Endothelial cell of umbilical vein (primary cell): ENCODE data around the gene WIPF3. TPM values are rescaled to one million over a fixed set of nuclear protein-coding genes. Genes with fewer than 3 reads are reported as not detected.

ENCODE experiments used
- BruUV-seq: library from RNA; stranded (reverse); fragments of 400-500 nt; replicated peaks from 2 replicates; lab custom pipeline; 2021; lab: Mats Ljungman, UMichigan
- CTCF ChIA-PET: fragments of 300-600, 350-600 bp; sonication (Branson Sonifier 250); formaldehyde crosslinking; loops from one replicate; lab custom pipeline; 2021; ENCODE audit warnings: antibody characterized with exemption, inconsistent platforms; lab: Charles Lee
- POLR2A ChIA-PET: fragments of 300-600, 350-600 bp; sonication (Branson Sonifier 250); formaldehyde crosslinking; loops from one replicate; lab custom pipeline; 2021; ENCODE audit warnings: antibody characterized with exemption, inconsistent platforms; lab: Charles Lee
- DNase-seq: peaks from one replicate; pipeline ENCODE4 v3.0.0-alpha.2; 2011; ENCODE audit warnings: low read depth, low spot score
- FAIRE-seq: peaks from 2 replicates; lab custom pipeline; 2011; peaks lifted over from hg19 to GRCh38; lab: Jason Lieb, UNC
- H2AFZ ChIP-seq: 2 replicates; pipeline ENCODE4 v1.6.0; 2012; ENCODE audit warnings: low read depth, low read length, control low read depth, inconsistent platforms
- H3K27ac ChIP-seq: 2 replicates; pipeline ENCODE4 v1.5.1; 2011; ENCODE audit warnings: low read depth, mild to moderate bottlenecking, control low read depth, low read length, moderate library complexity; ENCODE audit not compliant: insufficient read depth
- H3K27me3 ChIP-seq, 2 experiments: 2 replicates each; pipeline versions ENCODE4 v1.6.0 to v1.6.1; 2011; ENCODE audit warnings: low read length in 2 of 2, mixed read lengths in 1 of 2; ENCODE audit not compliant: control insufficient read depth in 2 of 2, insufficient read depth in 2 of 2
- H3K36me3 ChIP-seq, 2 experiments: 2 replicates in 1 of 2; 3 replicates in 1 of 2; pipeline ENCODE4 v1.5.1; 2011; ENCODE audit warnings: low read length in 2 of 2, mild to moderate bottlenecking in 1 of 2, moderate library complexity in 1 of 2; ENCODE audit not compliant: control insufficient read depth in 2 of 2, insufficient read depth in 2 of 2; ENCODE audit errors: extremely low read depth in 1 of 2
- H3K4me1 ChIP-seq: 3 replicates; pipeline ENCODE4 v1.5.1; 2011; ENCODE audit warnings: mild to moderate bottlenecking, low read length; ENCODE audit not compliant: control insufficient read depth, insufficient read depth; ENCODE audit errors: extremely low read depth
- H3K4me2 ChIP-seq: 2 replicates; pipeline ENCODE4 v1.6.1; 2011; ENCODE audit warnings: low read length, control low read depth, mixed read lengths; ENCODE audit not compliant: insufficient read depth
- H3K4me3 ChIP-seq, 3 experiments: fragments of 200-600 bp in 1 of 3; sonication (generic), shearing (Covaris generic) in 1 of 3; replicated peaks in 1 of 3; 2 replicates each; pipeline ENCODE4 v1.5.1; 2011 to 2016; ENCODE audit warnings: control low read depth in 3 of 3, low read length in 3 of 3, mild to moderate bottlenecking in 2 of 3, inconsistent platforms in 1 of 3, low read depth in 1 of 3, moderate library complexity in 1 of 3; ENCODE audit not compliant: insufficient read depth in 1 of 3
- H3K79me2 ChIP-seq: 2 replicates; pipeline ENCODE4 v1.6.0; 2012; ENCODE audit warnings: low read length, inconsistent platforms; ENCODE audit not compliant: control insufficient read depth, insufficient read depth
- H3K9ac ChIP-seq: replicated peaks from 2 replicates; pipeline ENCODE3; 2011; ENCODE audit warnings: low read length, control low read depth; ENCODE audit not compliant: insufficient read depth; ENCODE audit errors: extremely low read depth
- H3K9me1 ChIP-seq: replicated peaks from 3 replicates; pipeline ENCODE4 v1.6.0; 2011; ENCODE audit warnings: mild to moderate bottlenecking, low read length; ENCODE audit not compliant: control insufficient read depth, insufficient read depth; ENCODE audit errors: extremely low read depth
- H3K9me3 ChIP-seq: replicated peaks from 2 replicates; pipeline ENCODE4 v1.5.1; 2012; ENCODE audit warnings: low read length, inconsistent platforms; ENCODE audit not compliant: control insufficient read depth, insufficient read depth
- H4K20me1 ChIP-seq: replicated peaks from 2 replicates; pipeline ENCODE3; 2011; ENCODE audit warnings: mild to moderate bottlenecking, low read length; ENCODE audit not compliant: control insufficient read depth, insufficient read depth; ENCODE audit errors: extremely low read depth
- CTCF ChIP-seq, 2 donors: IDR thresholded peaks; 1 replicate in 1 of 2; 2 replicates in 1 of 2; pipeline ENCODE4 v1.5.1; 2011; ENCODE audit warnings: low read length in 2 of 2, mild to moderate bottlenecking in 2 of 2, moderate library complexity in 2 of 2, control low read depth in 1 of 2, inconsistent platforms in 1 of 2, low read depth in 1 of 2; ENCODE audit not compliant: insufficient read depth in 1 of 2; ENCODE audit errors: extremely low read depth in 1 of 2
- EZH2 ChIP-seq: IDR thresholded peaks from 2 replicates; pipeline ENCODE4 v1.6.1; 2012; ENCODE audit warnings: borderline replicate concordance, low read depth, mild to moderate bottlenecking, moderate library complexity, low read length, inconsistent platforms; ENCODE audit not compliant: severe bottlenecking
- GATA2 ChIP-seq: IDR thresholded peaks from 2 replicates; pipeline ENCODE4 v1.7.0; 2011; ENCODE audit warnings: low read depth, mild to moderate bottlenecking, moderate library complexity, mixed read lengths, low read length; ENCODE audit not compliant: insufficient read length, insufficient read depth
- JUN ChIP-seq: IDR thresholded peaks from 2 replicates; pipeline ENCODE4 v1.6.1; 2011; ENCODE audit warnings: borderline replicate concordance, low read depth; ENCODE audit not compliant: insufficient read length, insufficient read depth
- MYC ChIP-seq: IDR thresholded peaks from one replicate; pipeline ENCODE4 v1.6.1; 2011; ENCODE audit warnings: mild to moderate bottlenecking, low read depth, low read length
- POLR2A ChIP-seq: IDR thresholded peaks from 2 replicates; pipeline ENCODE4 v1.6.1; 2012; ENCODE audit warnings: low read depth, mild to moderate bottlenecking, control low read depth, low read length
- POLR2AphosphoS5 ChIP-seq: IDR thresholded peaks from 2 replicates; pipeline ENCODE4 v1.6.1; 2012; ENCODE audit warnings: low read depth, mild to moderate bottlenecking, control low read depth, low read length, moderate library complexity; ENCODE audit not compliant: insufficient read depth
- dilution Hi-C: fragments of 300-500 bp; cut with MboI; formaldehyde crosslinking; loops from one replicate; pipeline ENCODE4 v1.15.0; 2019; ENCODE audit warnings: low sequenced_read_pairs; ENCODE audit not compliant: extremely low pct_ligation_motif_present
- intact Hi-C: fragments of 100-400 bp; cut with micrococcal nuclease; formaldehyde crosslinking; loops from one replicate; pipeline ENCODE4 v1.10.0; 2022
- polyA plus RNA-seq, 4 experiments: library from polyadenylated mRNA; depleted of rRNA in 3 of 4; stranded (reverse) in 3 of 4; unstranded in 1 of 4; fragments of >200 nt; gene quantifications; 2 replicates each; pipeline versions ENCODE4 v1.2.1 to v1.2.3, GENCODE V29; 2011 to 2012; ENCODE audit warnings: missing spikeins in 1 of 4
- total RNA-seq: library from RNA; stranded (reverse); gene quantifications from 2 replicates; pipeline ENCODE4 v1.2.3, GENCODE V29; 2021
- TF ChIP-seq, protein P1 (sequence below): IDR thresholded peaks from 2 replicates; pipeline ENCODE4 v1.6.1; 2011; ENCODE audit not compliant: insufficient read depth, insufficient read length

WIPF3 gene
- total and polyA plus RNA-seq, 2 donors (not counting 3 experiments of a cell fraction or from before 2014, with no cell fraction given) = 0.01 to 0.35 TPM

DNA sequence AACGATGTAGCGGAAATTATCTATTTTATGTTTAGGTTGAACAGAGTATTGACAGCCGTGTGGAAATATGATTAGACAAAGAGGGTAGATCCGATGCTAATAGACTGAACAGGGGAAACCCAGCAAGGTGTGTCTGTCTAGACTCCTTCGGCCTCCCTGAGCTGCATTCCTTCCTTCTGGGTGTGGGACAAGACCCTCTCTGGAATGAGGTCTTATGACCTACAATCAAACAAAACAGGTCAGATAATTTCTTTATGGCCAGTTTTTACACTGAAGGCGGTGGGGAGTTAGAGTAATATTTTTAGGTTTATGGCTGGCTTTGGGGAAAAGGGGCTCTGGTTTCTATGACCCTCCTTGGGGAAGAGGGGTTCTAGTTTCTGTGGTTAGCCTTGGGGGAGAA is 41.2 kb downstream of the WIPF3 start:
- POLR2A ChIA-PET = no interaction called here
- H3K9me3 ChIP-seq = no peaks in the 10 kb centered on the region
- CTCF ChIA-PET = no interaction called here
- H3K79me2 ChIP-seq = no peaks in the 10 kb centered on the region
- intact Hi-C loops (loop anchor here (10.0 kb wide), 1 partner anchor 193 kb away; no protein-coding TSS in a partner anchor), dilution Hi-C loops (no loop called here)
- no peak overlapping the region for H3K4me3 ChIP-seq
- peaks cover 12 to 24% of the 10 kb centered on the region in 2 experiments for H3K27me3 ChIP-seq
- TF ChIP-seq, protein P1, sequence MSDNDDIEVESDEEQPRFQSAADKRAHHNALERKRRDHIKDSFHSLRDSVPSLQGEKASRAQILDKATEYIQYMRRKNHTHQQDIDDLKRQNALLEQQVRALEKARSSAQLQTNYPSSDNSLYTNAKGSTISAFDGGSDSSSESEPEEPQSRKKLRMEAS = no peak
- no peak for TF ChIP-seq EZH2
- TF ChIP-seq POLR2AphosphoS5 = no peak
- no peak for TF ChIP-seq JUN
- no peak for TF ChIP-seq MYC
- no peak for TF ChIP-seq POLR2A
- TF ChIP-seq GATA2 = no peak
- no peak for TF ChIP-seq CTCF (IDR thresholded peaks at IDR 0.05; ENCODE audit: extremely low read depth in 1 of 2, insufficient read depth in 1 of 2, low read depth in 1 of 2, low read length in 2 of 2)
- DNase-seq = no peak
- no peak for FAIRE-seq
- H3K9me1 ChIP-seq = no peaks in the 10 kb centered on the region
- no peak overlapping the region for H3K4me2 ChIP-seq
- H3K27ac ChIP-seq = no peak overlapping the region
- H3K36me3 ChIP-seq = no peaks in the 10 kb centered on the region
- H3K9ac ChIP-seq = no peak overlapping the region
- H4K20me1 ChIP-seq = no peaks in the 10 kb centered on the region
- H2AFZ ChIP-seq = no peak overlapping the region
- no TSS peak for BruUV-seq
- H3K4me1 ChIP-seq = no peaks in the 10 kb centered on the region
